ENCODE measurements around the gene ATG7. TPM values are rescaled to one million over a fixed set of nuclear protein-coding genes. Genes with fewer than 3 reads are reported as not detected.

ATG7 gene
- polyA plus RNA-seq, 2 of the 4 experiments (the other 2 are of a cell fraction): 27.2 to 41.2 TPM

- ATAC-seq (no peak), FAIRE-seq (no peak), DNase-seq (ENCODE audit: low read depth in 1 of 2, low spot score in 1 of 2) (no peak)
- TF ChIP-seq HDAC2 (IDR thresholded peaks at IDR 0.05): no peak
- no peak for TF ChIP-seq HOXA7 (CRISPR knock-in tag; IDR thresholded peaks at IDR 0.05)
- no peak for TF ChIP-seq MAFK (IDR thresholded peaks at IDR 0.05; ENCODE audit: partially characterized antibody)
- no peak for TF ChIP-seq FOSB (CRISPR knock-in tag; IDR thresholded peaks at IDR 0.05)
- TF ChIP-seq CBX8 (IDR thresholded peaks at IDR 0.05): no peak
- TF ChIP-seq HES2 (IDR thresholded peaks at IDR 0.05): no peak
- TF ChIP-seq CEBPB (IDR thresholded peaks at IDR 0.05): no peak
- no peak for TF ChIP-seq CHD4 (IDR thresholded peaks at IDR 0.05; ENCODE audit: borderline replicate concordance)
- Histone ChIP-seq H3K27ac (no peak overlapping the region), H3K9me3 (no peaks in the 10 kb centered on the region), H3K4me1 (no peaks in the 10 kb centered on the region), H3K4me3 (no peak overlapping the region), H3K4me2 (no peak overlapping the region)
- 82% methylated on average over 16 of the region's 16 CpGs for WGBS (ENCODE audit: missing lambda C conversion rate)
- CTCF ChIA-PET: interaction anchor here (0.6 to 7.6 kb wide), 49 partner anchors 8 to 1099 kb away, joined by 3 to 132 read pairs (median 4); partner anchors contain the start of genes TAMM41 and VGLL4
- POLR2A ChIA-PET: interaction anchor here (1.0 kb wide), 1 partner anchor 264 kb away, joined by 3 read pairs; the partner anchor contains the start of gene VGLL4
Measured at GRCh38 chr3:11379824-11380701, 107.9 kb downstream of the ATG7 start.

GRCh38 chr3:11381141-11381540 lies 108.9 kb downstream of the ATG7 start:
- DNase-seq (ENCODE audit: low read depth in 1 of 2, low spot score in 1 of 2): no peak
- no peak overlapping the region for H3K4me3 ChIP-seq
- no peaks in the 10 kb centered on the region for H3K9me3 ChIP-seq
- ChIA-PET POLR2A (no interaction called here), CTCF (interaction anchor here (1.2 to 7.6 kb wide), 7 partner anchors 10 to 1098 kb away, joined by 3 to 132 read pairs (median 17); no protein-coding TSS in a partner anchor)
- TF ChIP-seq KDM5A (IDR thresholded peaks at IDR 0.05) (no peak), PBX3 (IDR thresholded peaks at IDR 0.05) (no peak), ESRRA (IDR thresholded peaks at IDR 0.05; ENCODE audit: borderline replicate concordance, low read length) (no peak), HES2 (IDR thresholded peaks at IDR 0.05) (no peak), CTCF (IDR thresholded peaks at IDR 0.05) (no peak), NFE2L2 (conservative IDR thresholded peaks at IDR 0.05; ENCODE audit: low read length) (no peak), MAX (IDR thresholded peaks at IDR 0.05) (no peak), HOXB5 (CRISPR knock-in tag; IDR thresholded peaks at IDR 0.05) (no peak), ZFP36 (IDR thresholded peaks at IDR 0.05; ENCODE audit: borderline replicate concordance, partially characterized antibody) (no peak), HMGXB4 (CRISPR knock-in tag; IDR thresholded peaks at IDR 0.05; ENCODE audit: borderline replicate concordance) (no peak), FOXS1 (CRISPR knock-in tag; IDR thresholded peaks at IDR 0.05) (no peak), ATOH8 (CRISPR knock-in tag; IDR thresholded peaks at IDR 0.05; ENCODE audit: low read depth) (no peak), EP300 (IDR thresholded peaks at IDR 0.05) (no peak), KDM1A (IDR thresholded peaks at IDR 0.05; ENCODE audit: low read depth) (no peak), BCL3 (IDR thresholded peaks at IDR 0.05) (no peak), TP53 (CRISPR knock-in tag; IDR thresholded peaks at IDR 0.05) (no peak), CBX2 (IDR thresholded peaks at IDR 0.05; ENCODE audit: borderline replicate concordance, low read depth) (no peak), FOSL2 (IDR thresholded peaks at IDR 0.05) (no peak), FOSL2 (CRISPR knock-in tag; IDR thresholded peaks at IDR 0.05) (no peak)
- ATAC-seq: no peak
- H3K27ac ChIP-seq: no peak overlapping the region
- H3K4me1 ChIP-seq: no peaks in the 10 kb centered on the region
- no peak for FAIRE-seq
- H3K4me2 ChIP-seq: no peak overlapping the region

All from A549 (cell line).